HepG2 (cell line): ENCODE results near the gene PMM2. TPM values are rescaled to one million over a fixed set of nuclear protein-coding genes. Genes with fewer than 3 reads are reported as not detected.

Experiments used
- AFF4 ChIP-seq: sonication (generic); formaldehyde crosslinking; IDR thresholded peaks from 2 replicates; pipeline ENCODE4 v1.4.0; 2020; ENCODE audit warnings: missing genetic modification reagents
- AHR ChIP-seq: IDR thresholded peaks from 2 replicates; pipeline ENCODE4 v1.6.1; 2018; ENCODE audit warnings: missing genetic modification reagents, missing compliant biosample characterization
- CREB1 ChIP-seq, 2 experiments: fragments of 450-650 bp in 1 of 2; IDR thresholded peaks; 2 replicates each; pipeline ENCODE4 v1.6.1; 2016 to 2017; ENCODE audit warnings: control low read depth in 1 of 2, mild to moderate bottlenecking in 1 of 2, missing compliant biosample characterization in 1 of 2, missing genetic modification characterization in 1 of 2
- KAT7 ChIP-seq: IDR thresholded peaks from 2 replicates; pipeline ENCODE4 v1.6.1; 2018; ENCODE audit warnings: borderline replicate concordance, missing compliant biosample characterization
- NFAT5 ChIP-seq: sonication (generic); formaldehyde crosslinking; IDR thresholded peaks from 2 replicates; pipeline ENCODE4 v1.4.0; 2020; ENCODE audit warnings: missing genetic modification reagents
- NFKBIZ ChIP-seq: IDR thresholded peaks from 2 replicates; pipeline ENCODE4 v1.6.1; 2018; ENCODE audit warnings: missing genetic modification reagents, missing compliant biosample characterization
- POLR2AphosphoS5 ChIP-seq: IDR thresholded peaks from 2 replicates; pipeline ENCODE4 v1.6.1; 2012; ENCODE audit warnings: low read depth, low read length
- POLR2G ChIP-seq: fragments of 200-400 bp; formaldehyde crosslinking; IDR thresholded peaks from 2 replicates; pipeline ENCODE4 v1.6.1; 2018; ENCODE audit warnings: mild to moderate bottlenecking, low read depth, low read length, moderate library complexity
- RCOR2 ChIP-seq: IDR thresholded peaks from 2 replicates; pipeline ENCODE4 v1.6.1; 2016; ENCODE audit warnings: missing biosample characterization, missing genetic modification reagents
- SRY ChIP-seq: sonication (generic); formaldehyde crosslinking; IDR thresholded peaks from 2 replicates; pipeline ENCODE4 v1.8.0; 2022; ENCODE audit warnings: mild to moderate bottlenecking, missing genetic modification reagents
- ZFP36 ChIP-seq: fragments of 150-350 bp; IDR thresholded peaks from 2 replicates; pipeline ENCODE4 v1.6.1; 2018; ENCODE audit warnings: borderline replicate concordance, low read length, low read depth; ENCODE audit not compliant: partially characterized antibody
- ZMYM3 ChIP-seq: sonication (generic); formaldehyde crosslinking; IDR thresholded peaks from 2 replicates; pipeline ENCODE4 v1.5.1; 2020; ENCODE audit warnings: mild to moderate bottlenecking, missing genetic modification reagents
- ZNF253 ChIP-seq: sonication (generic); formaldehyde crosslinking; IDR thresholded peaks from 2 replicates; pipeline ENCODE4 v1.8.0; 2022; ENCODE audit warnings: mild to moderate bottlenecking, missing genetic modification reagents, borderline replicate concordance
- ZNF512B ChIP-seq: sonication (generic); formaldehyde crosslinking; IDR thresholded peaks from 2 replicates; pipeline ENCODE4 v1.5.1; 2020; ENCODE audit warnings: missing genetic modification reagents, mild to moderate bottlenecking, borderline replicate concordance
- ZNF652 ChIP-seq: IDR thresholded peaks from 2 replicates; pipeline ENCODE4 v1.6.1; 2016; ENCODE audit warnings: low read depth, borderline replicate concordance
- ZNF768 ChIP-seq: sonication (generic); formaldehyde crosslinking; IDR thresholded peaks from 2 replicates; pipeline ENCODE4 v1.4.0; 2020; ENCODE audit warnings: missing genetic modification reagents
- polyA plus RNA-seq, 8 experiments: library from polyadenylated mRNA; depleted of rRNA in 3 of 8; stranded (reverse) in 7 of 8; unstranded in 1 of 8; fragments of >200 nt; fragmentation: Illumina TruSeq in 4 of 8; extraction: Trizol in 4 of 8; gene quantifications; 2 replicates each; pipeline versions ENCODE4 v1.2.1 to v1.2.3, GENCODE V29; 2011 to 2016; ENCODE audit warnings: low read depth in 4 of 8, missing spikeins in 1 of 8, mixed read lengths in 1 of 8; ENCODE audit not compliant: insufficient read depth in 1 of 8
- total RNA-seq, 5 experiments: library from RNA; depleted of rRNA; stranded (reverse); fragments of >200 nt; fragmentation: Illumina TruSeq; extraction: Trizol; gene quantifications; 2 replicates each; pipeline ENCODE4 v1.2.3, GENCODE V29; 2016; ENCODE audit warnings: low read depth in 1 of 5

The PMM2 gene
- total and polyA plus RNA-seq, 2 of the 13 experiments (the other 11 are each of a cell fraction or from before 2014, with no cell fraction given), result 52.2 to 93.7 TPM

GRCh38 chr16:8862309-8863130 lies 64.9 kb downstream of the PMM2 start (continued):
- TF ChIP-seq NFAT5 (CRISPR knock-in tag), result no peak
- TF ChIP-seq RCOR2, result peak; percentile 4; the same call in 1 of the 2 replicates
- TF ChIP-seq AFF4 (CRISPR knock-in tag), result no peak
- no peak for TF ChIP-seq NFKBIZ
- TF ChIP-seq AHR (CRISPR knock-in tag), result peak; percentile 17; the same call in 1 of the 2 replicates
- TF ChIP-seq SRY (CRISPR knock-in tag), result no peak
- TF ChIP-seq ZMYM3 (CRISPR knock-in tag), result peak; percentile 96
- TF ChIP-seq ZNF652 (CRISPR knock-in tag), result peak; percentile 91
- 0 out of 2 replicates have a peak, but pooled peaks have one; percentile 11 for TF ChIP-seq ZNF253 (CRISPR knock-in tag)
- peak; percentile 54 for TF ChIP-seq CREB1 (IDR thresholded peaks at IDR 0.05)
- no peak for TF ChIP-seq CREB1 (CRISPR knock-in tag; IDR thresholded peaks at IDR 0.05)
- TF ChIP-seq KAT7 (CRISPR knock-in tag), result 0 out of 2 replicates have a peak, but pooled peaks have one; percentile 14
- TF ChIP-seq POLR2AphosphoS5, result 0 out of 2 replicates have a peak, but pooled peaks have one; percentile 13
- TF ChIP-seq POLR2G, result peak; percentile 65
- TF ChIP-seq ZNF512B, result 0 out of 2 replicates have a peak, but pooled peaks have one; percentile 14
- TF ChIP-seq ZNF768, result peak; percentile 49; the same call in 1 of the 2 replicates
- peak; percentile 13 for TF ChIP-seq ZFP36
